K562 (cell line): ENCODE data around the gene SIM2. TPM values are rescaled to one million over a fixed set of nuclear protein-coding genes. Genes with fewer than 3 reads are reported as not detected.
A peak's percentile ranks its signal among the peaks of the same experiment; 100 is the strongest.

Experiments used
- ATAC-seq: fragments of 200-7000 bp; cut with Tn5 transposase; 3 replicates; pipeline ENCODE4 v1.9.1; 2020; ENCODE audit warnings: moderate library complexity
- BruUV-seq: library from RNA; stranded (reverse); fragments of 400-500 nt; replicated peaks from 2 replicates; lab custom pipeline; 2021; lab: Mats Ljungman, UMichigan
- CTCF ChIA-PET: fragments of 300-600 bp; formaldehyde crosslinking; extraction: SDS; loops from one replicate; lab custom pipeline; 2021; ENCODE audit warnings: low intra/inter-chr PET ratio; lab: Yijun Ruan, JAX
- POLR2A ChIA-PET: fragments of 300-600, 350-650 bp; sonication (Branson Sonifier 250); formaldehyde crosslinking; extraction: SDS; loops from one replicate; lab custom pipeline; 2021; ENCODE audit warnings: antibody characterized with exemption, inconsistent platforms; lab: Yijun Ruan, JAX
- DNase-seq, 4 experiments: peaks; one replicate each; pipeline versions ENCODE4 v3.0.0 to v3.0.0-alpha.2; 2011 to 2018; ENCODE audit warnings: low spot score in 3 of 4, mixed read lengths in 3 of 4; ENCODE audit errors: extremely low read depth in 1 of 4
- FAIRE-seq: peaks from 2 replicates; lab custom pipeline; 2011; peaks lifted over from hg19 to GRCh38; lab: Jason Lieb, UNC
- H2AFZ ChIP-seq: 2 replicates; pipeline ENCODE4 v1.6.0; 2011; ENCODE audit warnings: low read depth, low read length, control low read depth, inconsistent platforms
- H3K27ac ChIP-seq: fragments of 200-600 bp; 3 replicates; pipeline ENCODE4 v1.8.0; 2011; ENCODE audit warnings: low read depth, mild to moderate bottlenecking, control low read depth, inconsistent platforms, low read length, moderate library complexity, mixed read lengths; ENCODE audit errors: extremely low read depth
- H3K27me3 ChIP-seq, 2 experiments: fragments of 300-600 bp in 1 of 2; 2 replicates in 1 of 2; 3 replicates in 1 of 2; pipeline versions ENCODE4 v1.6.0 to v1.8.0; 2011; ENCODE audit warnings: inconsistent platforms in 2 of 2, low read length in 2 of 2, mild to moderate bottlenecking in 1 of 2, mixed read lengths in 1 of 2, moderate library complexity in 1 of 2; ENCODE audit not compliant: control insufficient read depth in 2 of 2, insufficient read depth in 2 of 2
- H3K36me3 ChIP-seq: fragments of 300-600 bp; 3 replicates; pipeline ENCODE4 v1.8.0; 2011; ENCODE audit warnings: mild to moderate bottlenecking, low read length, inconsistent platforms; ENCODE audit not compliant: control insufficient read depth, insufficient read depth
- H3K4me1 ChIP-seq, 2 experiments: fragments of 200-600 bp in 1 of 2; replicated peaks in 1 of 2; 2 replicates in 1 of 2; 3 replicates in 1 of 2; pipeline versions ENCODE4 v1.5.1 to v1.8.0; 2011; ENCODE audit warnings: inconsistent platforms in 2 of 2, low read length in 2 of 2, mild to moderate bottlenecking in 1 of 2, mixed read lengths in 1 of 2, moderate library complexity in 1 of 2; ENCODE audit not compliant: control insufficient read depth in 2 of 2, insufficient read depth in 2 of 2
- H3K4me2 ChIP-seq: 2 replicates; pipeline ENCODE4 v1.6.1; 2011; ENCODE audit warnings: low read length, control low read depth, inconsistent platforms, mixed read lengths; ENCODE audit not compliant: insufficient read depth
- H3K4me3 ChIP-seq: fragments of 200-600 bp; sonication (generic), shearing (Covaris generic); 2 replicates; pipeline ENCODE4 v1.5.1; 2016; ENCODE audit warnings: control low read depth, inconsistent platforms
- H3K79me2 ChIP-seq: fragments of 200-600 bp; 3 replicates; pipeline ENCODE4 v1.8.0; 2011; ENCODE audit warnings: low read length, inconsistent platforms; ENCODE audit not compliant: control insufficient read depth, insufficient read depth
- H3K9ac ChIP-seq, 2 experiments: 2 replicates each; pipeline versions ENCODE4 v1.6.0 to v1.6.1; 2011; ENCODE audit warnings: low read depth in 2 of 2, low read length in 2 of 2, control low read depth in 1 of 2, inconsistent platforms in 1 of 2, mild to moderate bottlenecking in 1 of 2, mixed read lengths in 1 of 2; ENCODE audit not compliant: insufficient read depth in 1 of 2
- H3K9me1 ChIP-seq: one replicate; pipeline ENCODE4 v1.6.0; 2011; ENCODE audit warnings: inconsistent platforms, mild to moderate bottlenecking, low read length, moderate library complexity; ENCODE audit not compliant: control insufficient read depth, insufficient read depth
- H3K9me3 ChIP-seq: replicated peaks from 2 replicates; pipeline ENCODE4 v1.5.1; 2011; ENCODE audit warnings: low read depth, low read length, inconsistent platforms; ENCODE audit not compliant: control insufficient read depth, insufficient read depth
- H4K20me1 ChIP-seq: replicated peaks from 2 replicates; pipeline ENCODE4 v1.6.1; 2011; ENCODE audit warnings: low read length, inconsistent platforms, mixed read lengths; ENCODE audit not compliant: control insufficient read depth, insufficient read depth
- RNF2 ChIP-seq: sonication (generic); IDR thresholded peaks from 2 replicates; pipeline ENCODE4 v1.6.1; 2016
- WGBS: fragments of 100-300 bp; shearing (Covaris generic); methylation state at CpG from one replicate; pipeline ENCODE4 v1.1.6; 2016; ENCODE audit warnings: low coverage, mixed read lengths; ENCODE audit not compliant: insufficient coverage; ENCODE audit errors: missing lambda C conversion rate; 5-methylcytosine and 5-hydroxymethylcytosine counted together
- in situ Hi-C: fragments of 300-500 bp; cut with MboI; formaldehyde crosslinking; loops from 4 replicates; pipeline ENCODE4 v1.15.0; 2018; ENCODE audit warnings: inconsistent platforms, mixed read lengths
- intact Hi-C: fragments of 100-400 bp; cut with micrococcal nuclease; formaldehyde crosslinking; loops from 2 replicates; pipeline ENCODE4 v1.14.2; 2022
- polyA plus RNA-seq, 8 experiments: library from polyadenylated mRNA; depleted of rRNA in 4 of 8; stranded (reverse) in 5 of 8; unstranded in 3 of 8; fragments of >200 nt; fragmentation: Nextera tagmentation in 2 of 8; fragmentation: Illumina TruSeq in 1 of 8; extraction: Ambion mirVana in 2 of 8; extraction: Trizol in 1 of 8; gene quantifications; 2 replicates each; pipeline versions ENCODE4 v1.2.1 to v1.2.3, GENCODE V29; 2011 to 2014; ENCODE audit warnings: inconsistent platforms in 1 of 8, missing spikeins in 1 of 8
- total RNA-seq, 7 experiments: library from RNA; depleted of rRNA in 6 of 7; stranded (reverse); fragments of >200 nt in 6 of 7; fragmentation: Illumina TruSeq in 2 of 7; extraction: Trizol in 2 of 7; gene quantifications; 2 replicates each; pipeline versions ENCODE4 v1.2.1 to v1.2.3, GENCODE V29; 2011 to 2021; ENCODE audit warnings: low replicate concordance in 1 of 7
- TF ChIP-seq, protein P1 (sequence below), 2 experiments: IDR thresholded peaks; 2 replicates each; pipeline ENCODE4 v1.6.1; 2012; ENCODE audit warnings: improper control_type of control experiment in 2 of 2, low read depth in 2 of 2, low read length in 2 of 2, borderline replicate concordance in 1 of 2

SIM2 gene
- total and polyA plus RNA-seq, 9 of the 15 experiments (the other 6 are each of a cell fraction or from before 2014, with no cell fraction given) = 0.07 to 0.11 (median 0.08) TPM; not detected in 6

DNA sequence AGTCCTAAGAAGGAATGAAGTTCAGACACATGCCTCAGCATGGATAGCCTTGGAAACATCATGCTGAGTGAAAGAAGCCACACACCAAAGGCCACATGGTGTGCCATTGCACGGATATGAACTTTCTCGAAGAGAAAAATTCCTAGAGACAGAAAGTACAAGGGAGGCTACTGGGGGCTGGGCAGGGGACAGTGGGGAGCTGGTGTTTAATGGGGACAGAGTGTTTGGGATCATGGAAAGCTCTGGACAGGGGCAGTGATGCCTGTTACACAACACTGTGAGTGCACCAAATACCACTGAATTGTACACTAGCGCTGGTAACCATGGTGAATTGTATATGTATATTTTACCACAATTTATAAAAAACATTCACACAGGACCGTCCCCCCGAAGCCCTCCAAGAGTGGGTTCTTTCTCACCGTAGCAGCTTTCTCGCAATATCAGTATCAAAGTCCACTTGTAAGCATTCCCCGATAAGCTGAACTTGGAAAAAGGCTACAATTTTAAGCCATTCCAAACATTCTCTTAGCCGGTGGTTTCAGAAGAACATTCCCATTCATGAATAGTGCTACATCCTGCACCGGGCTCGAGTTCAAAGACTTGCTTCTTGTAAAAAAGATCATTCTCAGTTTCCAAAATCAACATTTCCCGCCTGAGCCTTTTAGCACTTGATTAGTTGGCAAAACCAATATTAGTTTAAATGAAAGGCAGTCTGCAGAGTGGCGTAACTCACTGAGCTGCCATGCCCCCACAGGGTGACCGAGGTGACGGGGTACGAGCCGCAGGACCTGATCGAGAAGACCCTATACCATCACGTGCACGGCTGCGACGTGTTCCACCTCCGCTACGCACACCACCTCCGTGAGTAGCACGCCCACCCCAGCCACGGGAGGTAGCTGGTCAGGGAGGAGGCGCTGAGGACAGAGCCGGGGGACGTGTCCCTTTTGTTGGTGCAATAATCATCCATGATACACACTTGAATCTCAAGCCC lies 31.7 kb downstream of the SIM2 start:
- Histone ChIP-seq H3K27me3 (peaks cover 70 to 89% of the 10 kb centered on the region in 2 experiments), H3K27ac (no peak overlapping the region), H2AFZ (no peak overlapping the region), H3K9me1 (no peaks in the 10 kb centered on the region), H3K36me3 (no peaks in the 10 kb centered on the region), H3K4me1 (peaks cover 0 to 3% of the 10 kb centered on the region in 2 experiments; a peak in 1 of 5 replicates), H3K4me2 (no peak overlapping the region), H4K20me1 (0 out of 2 replicates have a peak, but pooled peaks cover 11% of the 10 kb centered on the region), H3K9ac (0 out of 4 replicates have a peak overlapping the region, but pooled peaks of 1 of the 2 experiments have one; percentile 54), H3K4me3 (no peak overlapping the region), H3K79me2 (no peaks in the 10 kb centered on the region), H3K9me3 (no peaks in the 10 kb centered on the region)
- TF ChIP-seq RNF2 = 0 out of 2 replicates have a peak, but pooled peaks have one; percentile 12
- TF ChIP-seq, protein P1, sequence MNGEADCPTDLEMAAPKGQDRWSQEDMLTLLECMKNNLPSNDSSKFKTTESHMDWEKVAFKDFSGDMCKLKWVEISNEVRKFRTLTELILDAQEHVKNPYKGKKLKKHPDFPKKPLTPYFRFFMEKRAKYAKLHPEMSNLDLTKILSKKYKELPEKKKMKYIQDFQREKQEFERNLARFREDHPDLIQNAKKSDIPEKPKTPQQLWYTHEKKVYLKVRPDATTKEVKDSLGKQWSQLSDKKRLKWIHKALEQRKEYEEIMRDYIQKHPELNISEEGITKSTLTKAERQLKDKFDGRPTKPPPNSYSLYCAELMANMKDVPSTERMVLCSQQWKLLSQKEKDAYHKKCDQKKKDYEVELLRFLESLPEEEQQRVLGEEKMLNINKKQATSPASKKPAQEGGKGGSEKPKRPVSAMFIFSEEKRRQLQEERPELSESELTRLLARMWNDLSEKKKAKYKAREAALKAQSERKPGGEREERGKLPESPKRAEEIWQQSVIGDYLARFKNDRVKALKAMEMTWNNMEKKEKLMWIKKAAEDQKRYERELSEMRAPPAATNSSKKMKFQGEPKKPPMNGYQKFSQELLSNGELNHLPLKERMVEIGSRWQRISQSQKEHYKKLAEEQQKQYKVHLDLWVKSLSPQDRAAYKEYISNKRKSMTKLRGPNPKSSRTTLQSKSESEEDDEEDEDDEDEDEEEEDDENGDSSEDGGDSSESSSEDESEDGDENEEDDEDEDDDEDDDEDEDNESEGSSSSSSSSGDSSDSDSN (IDR thresholded peaks at IDR 0.05; ENCODE audit: borderline replicate concordance in 1 of 2, low read depth in 2 of 2, low read length in 2 of 2) = no peak
- intact Hi-C loops (loop anchor here (5.0 kb wide), 1 partner anchor 197 kb away; no protein-coding TSS in a partner anchor), in situ Hi-C loops (no loop called here)
- ChIA-PET POLR2A (interaction anchor here (0.6 to 2.3 kb wide), 6 partner anchors 9 to 119 kb away, joined by 3 to 8 read pairs (median 4); no protein-coding TSS in a partner anchor), CTCF (no interaction called here)
- DNase-seq (no peak), FAIRE-seq (no peak), ATAC-seq (no peak)
- WGBS = 4% methylated on average over 30 of the region's 30 CpGs
- BruUV-seq = no TSS peak
